ENCODE data around the gene CARD11.
"Not testable (repeated sequence)": the region's sequence is repeated elsewhere in the genome, so short reads cannot be mapped to it uniquely, and the experiment has no call there.

Gene CARD11

DNA sequence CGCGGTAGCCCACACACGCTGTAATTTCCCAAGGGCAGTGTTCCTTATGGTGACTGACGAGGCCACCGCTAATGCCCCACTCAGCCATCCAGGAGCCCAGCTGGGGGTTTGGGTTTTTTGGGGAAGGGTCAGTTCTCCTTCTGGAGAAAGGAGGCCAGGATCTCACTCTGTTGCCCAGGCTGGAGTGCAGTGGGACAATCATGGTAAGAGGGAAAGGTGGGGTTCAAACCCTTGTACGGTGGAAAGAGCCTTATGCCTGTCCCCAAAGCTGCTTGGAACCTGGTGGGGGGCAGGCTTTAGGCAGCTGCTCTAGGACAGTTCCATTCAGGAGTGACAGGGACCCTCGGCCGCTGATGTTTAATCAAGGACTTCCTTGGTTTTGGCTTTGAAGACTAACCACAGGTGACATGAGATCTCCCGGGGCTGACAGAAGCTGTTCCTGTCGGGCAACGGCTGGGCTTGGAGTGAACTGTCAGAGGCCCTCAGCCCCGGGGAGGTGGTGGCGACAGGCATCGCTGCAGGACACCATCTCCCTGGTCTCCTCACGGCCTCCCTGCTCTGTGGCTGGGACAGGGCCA lies 84.5 kb downstream of the CARD11 start:
- no peak for DNase-seq

- DNase-seq: no peak
Measured at GRCh38 chr7:2958416-2959102, 85.1 kb downstream of the CARD11 start.

DNA sequence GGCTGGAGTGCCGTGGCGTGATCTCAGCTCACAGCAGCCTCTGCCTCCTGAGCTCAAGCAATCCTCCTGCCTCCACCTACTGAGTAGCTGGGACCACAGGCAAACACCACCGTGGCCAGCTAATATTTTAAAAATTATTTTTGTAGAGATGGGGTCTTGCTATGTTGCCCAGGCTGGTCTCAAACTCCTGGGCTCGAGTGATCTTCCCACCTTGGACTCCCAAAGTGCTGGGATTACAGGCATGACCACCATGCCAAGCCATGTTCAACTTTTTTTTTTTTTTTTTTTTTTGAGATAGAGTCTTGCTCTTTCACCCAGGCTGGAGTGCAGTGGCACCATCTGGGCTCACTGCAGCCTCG lies 86.3 kb downstream of the CARD11 start:
- DNase-seq: not testable (repeated sequence)

- DNase-seq: no peak
Measured at GRCh38 chr7:2956526-2957368, 86.9 kb downstream of the CARD11 start.

DNA sequence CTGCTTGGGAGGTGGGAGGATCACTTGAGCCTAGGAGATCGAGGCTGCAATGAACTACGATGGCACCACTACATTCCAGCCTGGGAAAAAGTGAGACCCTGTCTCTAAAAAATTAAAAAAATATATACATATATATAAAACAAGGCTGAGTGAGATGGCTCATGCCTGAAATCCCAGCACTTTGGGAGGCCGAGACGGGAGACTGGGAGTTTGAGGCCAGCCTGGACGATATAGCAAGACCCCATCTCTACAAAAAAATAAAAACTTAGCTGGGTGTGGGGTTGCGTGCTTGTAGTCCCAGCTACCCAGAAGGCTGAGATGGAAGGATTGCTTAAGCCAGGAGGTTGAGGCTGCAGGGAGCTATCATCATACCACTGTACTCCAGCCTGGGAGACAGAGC lies 87.6 kb downstream of the CARD11 start:
- DNase-seq: no peak

DNA sequence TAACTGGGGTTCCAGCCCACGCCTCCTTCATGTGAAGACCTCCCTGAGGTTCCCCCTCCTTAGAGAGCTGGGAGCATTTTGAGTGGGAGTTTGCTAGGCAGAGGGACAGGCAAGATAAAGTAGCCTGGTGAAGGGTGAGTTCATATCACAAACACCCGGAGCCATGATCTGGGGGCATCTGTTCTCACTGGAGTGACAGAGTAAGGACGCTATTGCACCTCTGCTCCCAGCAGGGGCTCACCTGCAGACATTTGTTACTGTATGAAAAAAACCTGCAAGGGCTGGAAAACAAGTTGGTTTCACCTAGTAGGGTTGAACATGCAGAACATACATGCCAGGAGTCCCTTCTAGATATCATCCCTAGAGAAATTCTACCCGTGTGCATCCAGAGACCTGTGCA lies 88.4 kb downstream of the CARD11 start:
- no peak for DNase-seq

DNA sequence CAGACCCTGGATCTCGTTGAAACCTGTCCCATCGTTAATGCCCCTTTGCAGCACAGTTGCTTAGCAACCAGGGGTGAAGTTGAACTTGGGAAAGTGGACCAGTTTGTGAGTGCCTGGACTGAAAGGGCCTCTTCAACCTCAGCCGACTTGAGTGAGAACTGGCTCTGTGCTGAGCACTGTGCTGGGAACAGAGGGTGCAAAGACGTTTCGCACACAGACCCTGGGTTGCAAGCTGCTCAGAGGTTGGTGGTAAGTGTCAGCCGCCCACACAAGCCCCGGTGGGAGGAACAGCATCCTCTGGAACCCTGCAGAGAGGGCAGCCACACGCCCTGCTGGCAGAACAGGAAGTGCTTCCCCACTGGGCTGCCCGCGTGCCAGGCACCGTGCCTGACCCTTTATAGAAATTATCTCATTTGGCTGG lies 89.2 kb downstream of the CARD11 start:
- DNase-seq: no peak

GRCh38 chr7:2953588-2954407 lies 89.9 kb downstream of the CARD11 start:
- no peak for DNase-seq

GRCh38 chr7:2953099-2953498 lies 90.6 kb downstream of the CARD11 start:
- no peak for DNase-seq

- DNase-seq: no peak
Measured at GRCh38 chr7:2952316-2952715, 91.4 kb downstream of the CARD11 start.

GRCh38 chr7:2950578-2950977 lies 93.1 kb downstream of the CARD11 start:
- DNase-seq: no peak

DNA sequence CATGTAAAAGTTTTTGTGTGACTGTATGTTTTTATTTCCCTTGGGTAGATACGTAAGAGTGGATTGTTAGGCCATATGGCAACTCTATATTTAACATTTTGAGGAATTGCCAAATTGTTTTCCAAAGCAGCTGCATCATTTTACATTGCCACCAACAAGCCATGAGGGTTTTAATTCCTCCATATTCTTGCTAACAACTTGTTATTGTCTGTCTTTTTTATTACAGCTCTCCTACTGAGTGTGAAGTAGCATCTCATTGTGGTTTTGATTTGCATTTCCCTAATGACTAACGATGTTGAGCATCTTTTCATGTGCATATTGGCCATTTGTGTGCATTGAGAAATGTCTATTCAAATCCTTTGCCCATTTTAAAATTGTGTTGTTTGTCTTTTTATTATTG lies 94.9 kb downstream of the CARD11 start:
- no peak for DNase-seq

- no peak for DNase-seq
Measured at GRCh38 chr7:2947058-2947780, 96.4 kb downstream of the CARD11 start.

DNA sequence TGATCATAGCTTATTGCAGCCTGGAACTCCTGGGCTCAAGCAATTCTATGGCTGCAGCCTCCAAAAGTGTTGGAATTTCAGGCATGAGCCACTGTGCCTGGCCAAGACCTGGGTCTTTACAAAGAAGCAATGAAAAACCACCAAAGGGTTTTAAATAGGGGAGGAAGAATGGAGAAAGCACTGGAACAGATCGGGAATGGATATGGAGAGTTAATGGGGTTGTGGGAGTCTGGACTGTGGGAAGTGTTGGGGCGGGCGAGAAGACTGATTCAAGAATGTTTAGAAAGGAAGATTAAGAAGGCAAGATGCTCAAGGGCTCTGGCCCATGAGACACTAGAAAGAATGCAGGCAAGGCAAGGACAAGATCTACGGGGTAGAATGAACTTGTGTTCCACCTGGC lies 98.5 kb downstream of the CARD11 start:
- no peak for DNase-seq

- DNase-seq: no peak
Measured at GRCh38 chr7:2944739-2945138, 98.9 kb downstream of the CARD11 start.

GRCh38 chr7:2943851-2944601 lies 99.6 kb downstream of the CARD11 start:
- no peak for DNase-seq

- no peak for DNase-seq
Measured at GRCh38 chr7:2941216-2941859, 102.3 kb downstream of the CARD11 start.

DNA sequence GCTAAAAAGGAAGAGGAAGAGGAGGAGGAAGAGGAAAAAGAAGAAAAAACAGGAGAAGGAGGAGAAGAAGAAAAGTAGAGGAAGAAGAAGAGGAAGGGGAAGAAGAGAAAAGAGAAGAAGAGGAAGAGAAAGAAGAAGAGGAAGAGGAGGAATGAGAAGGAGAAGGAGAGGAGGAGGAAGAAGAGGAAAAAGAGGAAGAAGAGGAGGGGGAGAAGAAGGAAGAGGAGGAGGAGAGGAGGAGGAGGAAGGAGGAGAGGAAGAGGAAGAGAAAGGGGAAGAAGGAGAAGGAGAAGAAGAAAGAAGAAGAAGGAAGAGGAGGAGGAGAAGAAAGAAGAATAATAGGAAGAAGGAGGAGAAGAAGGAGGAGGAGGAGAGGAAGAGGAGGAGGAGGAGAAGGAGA lies 103.2 kb downstream of the CARD11 start:
- no peak for DNase-seq

- DNase-seq: no peak
Measured at GRCh38 chr7:2939193-2939885, 104.3 kb downstream of the CARD11 start.

DNA sequence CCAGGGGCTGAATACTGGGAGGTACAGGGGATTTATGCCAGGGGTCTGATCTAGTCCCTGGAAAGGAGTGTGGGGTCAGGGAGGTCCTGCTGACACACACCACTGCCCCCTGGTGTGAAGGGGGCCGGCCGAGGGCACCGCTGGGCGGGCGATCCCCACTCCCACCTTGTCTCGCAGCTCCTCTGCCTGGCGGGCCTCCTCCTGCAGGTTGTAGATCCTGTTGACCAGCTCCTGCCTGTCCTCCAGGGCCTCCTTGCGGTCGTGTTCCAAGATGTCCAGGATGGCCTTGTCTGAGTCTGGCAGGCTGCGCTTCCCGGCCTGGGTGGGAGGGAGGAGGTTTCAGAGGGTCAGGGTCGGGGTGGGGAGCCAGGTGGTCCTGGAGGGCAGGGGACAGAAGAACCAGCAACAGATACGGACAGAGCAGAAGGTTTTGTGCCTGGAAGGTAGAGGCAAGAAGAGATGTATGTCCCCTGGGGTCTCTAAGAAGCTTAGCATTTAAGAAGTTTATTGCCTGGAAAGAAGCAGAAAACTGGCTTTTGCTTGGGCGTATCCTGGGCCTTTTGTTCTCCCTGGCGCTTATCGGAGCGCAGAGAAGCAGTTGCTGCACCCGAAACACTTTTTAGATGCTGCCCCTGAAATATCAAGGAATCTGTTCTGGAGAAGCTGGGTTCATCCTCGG lies 105.0 kb downstream of the CARD11 start:
- no peak for DNase-seq
